T-helper 22 cell (primary cell): Measurements from ENCODE around the gene PLAU.
"Not testable (repeated sequence)": the region's sequence is repeated elsewhere in the genome, so short reads cannot be mapped to it uniquely, and the experiment has no call there.

Source experiments
- DNase-seq: peaks from one replicate; pipeline ENCODE4 v3.0.0-alpha.2; 2020; ENCODE audit warnings: low read depth

The PLAU gene

DNA sequence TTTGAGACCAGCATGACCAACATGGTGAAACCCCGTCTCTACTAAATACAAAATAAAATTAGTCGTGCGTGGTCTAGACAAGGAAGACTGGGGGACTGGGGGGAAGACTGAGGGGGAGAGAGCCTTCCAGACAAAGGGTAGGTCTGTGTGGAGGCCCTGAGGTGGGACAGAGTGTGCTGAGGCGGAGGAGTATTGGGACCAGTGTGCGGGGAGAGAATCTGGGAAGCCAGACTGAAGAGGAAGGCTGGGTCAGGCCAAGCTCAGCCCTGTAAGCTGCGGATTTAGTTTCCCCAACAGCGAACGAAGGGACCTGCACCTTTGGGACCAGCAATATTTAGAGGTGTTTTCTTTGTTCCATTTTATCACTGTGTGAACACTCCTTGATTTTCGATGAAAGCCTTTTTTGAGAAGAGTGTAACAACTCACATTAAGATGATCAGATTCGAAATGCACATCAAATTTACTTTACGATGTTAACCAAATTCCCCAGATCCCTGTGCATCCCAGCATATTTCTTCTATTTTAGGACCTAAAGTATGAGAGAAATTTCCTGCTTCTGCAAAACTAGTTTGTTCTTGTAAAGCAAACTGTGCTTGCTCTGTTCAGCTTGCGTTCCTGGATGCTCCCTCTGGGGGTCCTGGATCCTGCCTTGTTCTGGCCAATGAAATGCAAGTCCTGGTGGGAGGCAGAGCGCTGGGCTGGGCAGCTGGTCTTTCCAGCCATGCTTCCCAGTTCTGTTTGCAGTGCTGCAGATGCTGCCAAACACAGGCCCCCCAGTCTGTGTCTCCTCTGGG lies 39.4 kb downstream of the PLAU start:
- DNase-seq: no peak

DNA sequence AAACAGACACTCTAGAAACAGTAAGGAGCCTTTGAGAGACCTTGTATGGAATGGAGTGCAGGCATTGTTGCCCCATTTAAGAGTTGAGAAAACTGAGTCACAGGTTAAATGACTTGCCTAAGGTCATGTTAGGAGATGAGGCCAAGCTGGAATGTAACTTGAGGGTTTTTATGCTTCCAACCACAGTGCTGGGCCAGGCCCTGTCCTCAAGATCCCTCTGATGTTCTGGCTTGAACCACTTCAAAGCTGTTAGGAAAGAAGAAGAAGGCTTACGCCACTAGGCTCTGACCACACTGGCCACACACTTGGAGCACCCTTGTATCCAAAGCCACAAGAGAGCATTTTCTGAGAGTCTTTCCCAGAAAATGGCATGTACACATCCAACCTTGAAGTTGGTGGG lies 42.7 kb downstream of the PLAU start:
- no peak for DNase-seq

DNA sequence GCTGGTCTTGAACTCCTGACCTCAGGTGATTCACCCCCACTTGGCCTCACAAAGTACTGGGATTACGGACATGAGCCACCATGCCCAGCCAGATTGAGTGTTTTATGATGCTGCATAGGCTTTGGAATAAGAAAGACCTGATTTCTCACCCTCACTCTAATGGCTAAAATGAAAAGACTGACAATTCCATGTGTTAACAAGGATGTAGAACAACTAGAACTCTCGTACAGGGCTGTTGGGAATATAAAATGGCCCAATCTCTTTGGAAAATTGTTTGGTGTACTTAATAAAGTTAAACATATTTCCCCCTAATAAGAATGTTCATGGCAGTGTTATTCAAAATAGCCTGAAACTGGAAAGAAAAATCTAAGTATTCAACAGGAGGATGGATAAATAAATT lies 43.8 kb downstream of the PLAU start:
- DNase-seq: no peak

GRCh38 chr10:73955719-73956118 lies 44.8 kb downstream of the PLAU start:
- no peak for DNase-seq

GRCh38 chr10:73956476-73957359 lies 45.8 kb downstream of the PLAU start:
- peak; percentile 24 for DNase-seq

DNA sequence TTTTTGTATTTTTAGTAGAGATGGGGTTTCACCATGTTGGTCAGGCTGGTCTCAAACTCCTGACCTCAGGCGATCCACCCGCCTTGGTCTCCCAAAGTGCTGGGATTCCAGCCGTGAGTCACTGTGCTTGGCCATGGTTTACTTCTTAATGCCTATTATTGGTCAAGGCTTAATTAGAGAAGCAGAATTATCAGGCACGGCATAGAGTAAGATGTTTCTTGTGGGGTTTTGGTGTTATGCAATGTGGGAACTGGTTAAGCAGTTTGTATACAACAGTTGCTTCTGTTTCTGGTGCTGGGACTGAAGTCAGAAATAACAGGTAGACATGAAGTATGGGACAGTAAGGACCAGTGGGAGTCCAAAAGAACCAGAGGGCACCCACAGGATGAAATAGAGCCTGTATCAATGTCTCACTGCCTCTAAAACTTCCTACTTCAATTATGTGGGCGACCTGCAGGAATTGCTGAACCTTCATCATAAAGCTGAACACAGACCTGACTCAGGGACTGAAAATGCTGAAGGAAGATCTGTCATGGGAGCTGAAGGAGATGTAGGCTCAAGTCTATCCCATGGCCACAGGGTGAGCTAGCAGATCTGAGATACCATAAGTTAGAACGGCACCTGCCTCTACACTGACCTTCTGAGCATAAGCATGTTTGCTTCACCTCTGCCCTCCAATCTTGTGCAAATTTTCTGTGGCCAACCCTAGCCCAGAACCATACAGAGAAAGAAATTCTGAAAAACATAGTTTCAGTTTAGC lies 48.7 kb downstream of the PLAU start:
- DNase-seq: no peak

- DNase-seq: no peak
Observed at GRCh38 chr10:73962386-73962785, 51.5 kb downstream of the PLAU start.

GRCh38 chr10:73963533-73963932 lies 52.6 kb downstream of the PLAU start:
- not testable (repeated sequence) for DNase-seq

DNA sequence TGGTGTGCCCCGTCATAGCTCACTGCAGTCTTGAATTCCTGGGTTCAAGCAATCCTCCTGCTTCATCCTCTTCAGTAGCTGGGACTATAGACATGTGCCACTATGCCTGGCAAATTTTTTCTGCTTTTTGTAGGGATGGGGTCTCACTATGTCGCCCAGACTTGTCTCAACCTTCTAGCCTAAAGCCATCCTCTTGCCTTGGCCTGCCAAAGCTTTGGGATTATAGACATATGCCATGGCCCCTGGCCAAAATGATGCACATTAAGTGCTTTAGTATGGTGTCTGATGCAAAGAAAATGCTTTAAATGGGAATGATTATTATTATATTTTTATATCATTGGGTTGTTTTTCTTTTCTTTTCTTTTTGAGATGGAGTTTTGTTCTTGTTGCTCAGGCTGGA lies 53.8 kb downstream of the PLAU start:
- no peak for DNase-seq

DNA sequence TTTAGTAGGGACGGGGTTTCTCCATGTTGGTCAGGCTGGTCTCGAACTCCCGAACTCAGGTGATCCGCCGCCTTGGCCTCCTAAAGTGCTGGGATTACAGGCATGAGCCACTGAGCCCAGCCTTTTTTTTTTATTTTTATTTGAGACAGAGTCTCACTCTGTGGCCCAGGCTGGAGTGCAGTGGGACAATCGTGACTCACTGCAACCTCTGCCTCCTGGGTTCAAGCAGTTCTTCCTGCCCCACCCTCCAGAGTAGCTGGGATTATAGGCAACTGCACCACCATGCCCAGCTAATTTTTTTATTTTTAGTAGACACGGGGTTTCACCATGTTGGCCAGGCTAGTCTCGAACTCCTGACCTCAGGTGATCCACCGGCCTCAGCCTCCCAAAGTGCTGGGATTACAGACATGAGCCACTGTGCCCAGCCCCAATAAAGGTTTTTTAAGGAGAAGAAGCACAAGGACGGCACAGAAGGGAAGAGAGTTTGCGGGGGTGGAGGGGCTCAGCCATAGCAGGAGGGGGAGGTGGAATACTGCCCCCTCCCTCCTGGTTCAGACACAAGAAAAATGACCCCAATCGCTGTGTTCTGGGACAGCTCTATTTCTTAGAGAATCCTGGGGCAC lies 54.4 kb downstream of the PLAU start:
- DNase-seq: not testable (repeated sequence)

GRCh38 chr10:73965890-73966768 lies 55.2 kb downstream of the PLAU start:
- DNase-seq: no peak

GRCh38 chr10:73967022-73967429 lies 56.1 kb downstream of the PLAU start:
- no peak for DNase-seq
